Sigmoid colon (tissue), 7 donors: Measurements from ENCODE around the gene GSTP1. TPM values are rescaled to one million over a fixed set of nuclear protein-coding genes. Genes with fewer than 3 reads are reported as not detected.
A peak's percentile ranks its signal among the peaks of the same experiment; 100 is the strongest.

ENCODE experiments used
- DNase-seq: peaks from one replicate; pipeline ENCODE4 v3.0.0-alpha.2; 2019
- H3K27ac ChIP-seq, 4 donors: fragments of 200-600 bp; sonication (generic); one replicate each; pipeline ENCODE4 v1.5.1; 2016 to 2019; ENCODE audit warnings: mild to moderate bottlenecking in 1 of 4
- H3K27me3 ChIP-seq, 3 donors: fragments of 200-600 bp; sonication (generic); one replicate each; pipeline ENCODE4 v1.5.1; 2019; ENCODE audit warnings: mild to moderate bottlenecking in 1 of 3
- H3K36me3 ChIP-seq, 4 donors: fragments of 200-600 bp; sonication (generic); one replicate each; pipeline ENCODE4 v1.5.1; 2016 to 2019
- H3K4me1 ChIP-seq, 4 donors: fragments of 200-600 bp; sonication (generic); one replicate each; pipeline ENCODE4 v1.5.1; 2017 to 2019
- H3K4me3 ChIP-seq, 4 donors: fragments of 200-600 bp; sonication (generic); one replicate each; pipeline ENCODE4 v1.5.1; 2017 to 2019; ENCODE audit warnings: mild to moderate bottlenecking in 2 of 4, moderate library complexity in 1 of 4
- H3K9me3 ChIP-seq, 4 donors: fragments of 200-600 bp in 3 of 4; sonication (generic) in 3 of 4; one replicate each; pipeline versions ENCODE4 v1.5.1 to v1.6.1; 2013 to 2019
- CTCF ChIP-seq, 4 experiments: fragments of 450-650 bp in 3 of 4; fragments of 200-600 bp in 1 of 4; IDR thresholded peaks; one replicate each; pipeline ENCODE4 v1.5.1; 2016 to 2019; ENCODE audit warnings: antibody characterized with exemption in 4 of 4, mild to moderate bottlenecking in 3 of 4, moderate library complexity in 2 of 4
- EP300 ChIP-seq, 4 donors: sonication (generic); formaldehyde crosslinking; IDR thresholded peaks; one replicate each; pipeline ENCODE4 v1.6.1; 2017; ENCODE audit warnings: antibody characterized with exemption in 4 of 4
- POLR2A ChIP-seq, 2 donors: fragments of 450-650 bp; IDR thresholded peaks; one replicate each; pipeline ENCODE4 v1.6.1; 2016; ENCODE audit warnings: antibody characterized with exemption in 2 of 2, mild to moderate bottlenecking in 2 of 2, moderate library complexity in 2 of 2
- POLR2AphosphoS5 ChIP-seq, 4 donors: sonication (generic); formaldehyde crosslinking; IDR thresholded peaks; one replicate each; pipeline ENCODE4 v1.6.1; 2017; ENCODE audit warnings: antibody characterized with exemption in 4 of 4
- WGBS, 2 donors: extraction: QIAGEN DNeasy Blood & Tissue Kit; methylation state at CpG; one replicate each; pipeline ENCODE4 v1.1.7; 2013; 5-methylcytosine and 5-hydroxymethylcytosine counted together
- intact Hi-C: fragments of 100-400 bp; cut with DNase I; formaldehyde crosslinking; loops from one replicate; pipeline ENCODE4 v1.15.1; 2023
- polyA plus RNA-seq, 3 donors: library from polyadenylated mRNA; stranded (reverse); fragments of 200-250 nt; gene quantifications; one replicate each; pipeline ENCODE4 v1.2.3, GENCODE V29; 2013
- total RNA-seq, 4 donors: library from RNA; depleted of rRNA; stranded (reverse); fragments of >200 nt; gene quantifications; one replicate each; pipeline ENCODE4 v1.1.0, GENCODE V29; 2016
- donor health status: healthy with polysubstance abuse.
- donor health status: Bipolar disorder and iron deficiency.
- donor health status: healthy.

Gene GSTP1
- total and polyA plus RNA-seq, 7 donors: 349 to 717 (median 584) TPM

DNA sequence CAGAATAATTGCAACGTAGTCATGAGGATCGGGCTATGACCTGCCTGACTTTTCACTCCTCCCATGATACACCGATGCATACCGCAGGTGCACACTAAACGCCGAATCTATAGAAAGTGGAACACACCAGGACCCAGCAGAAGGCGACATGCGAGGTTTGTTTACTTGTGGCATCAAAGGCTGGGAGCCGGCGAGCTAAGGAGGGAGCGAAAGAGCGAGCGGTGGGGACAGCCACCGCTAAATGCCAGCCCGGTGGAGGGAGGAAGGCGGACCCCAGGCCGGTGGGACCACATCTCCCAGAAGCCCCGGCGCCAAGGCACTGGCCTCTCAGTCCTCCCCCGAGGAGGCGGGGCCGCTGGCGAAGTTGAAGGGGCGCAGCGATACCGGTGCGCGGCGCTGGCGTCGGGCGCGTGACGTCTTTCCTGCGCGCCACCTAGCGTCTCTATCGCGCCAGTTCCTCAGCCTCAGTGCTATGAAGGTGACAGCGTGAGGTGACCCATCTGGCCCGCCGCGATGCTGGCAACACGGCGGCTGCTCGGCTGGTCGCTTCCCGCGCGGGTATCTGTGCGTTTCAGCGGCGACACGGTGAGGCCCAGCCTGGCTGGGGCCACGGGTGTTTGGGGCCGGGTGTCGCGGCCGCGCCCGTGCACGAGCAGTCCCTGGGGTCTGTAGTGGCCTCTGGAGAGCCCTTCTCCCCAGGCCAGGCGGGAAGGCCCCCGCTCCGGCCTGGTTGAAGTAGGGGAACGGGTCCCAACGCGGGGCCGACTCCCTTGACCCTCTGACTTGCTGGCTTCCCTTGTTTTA lies 23.1 kb downstream of the GSTP1 start, which contains the start of gene NDUFV1:
NDUFV1 (plus strand) TSS at position 445 of the 804 bp plus-strand sequence; CDS start at position 514, 69 bp downstream.
- Histone ChIP-seq H3K4me3 (peak within 1 kb of the TSS; percentile 86 to 100 (median 94)), H3K4me1 (peaks cover 0 to 20% (median 19%) of the 10 kb centered on the region in 4 donors), H3K36me3 (peaks cover 13 to 36% (median 20%) of the 10 kb centered on the region in 4 donors), H3K27ac (peak within 1 kb of the TSS; percentile 85 to 94 (median 88)), H3K27me3 (no peaks in the 10 kb centered on the region), H3K9me3 (no peaks in the 10 kb centered on the region)
- intact Hi-C loops: loop anchor here (1.0 to 2.0 kb wide), 3 partner anchors 22 to 34 kb away; no protein-coding TSS in a partner anchor
- WGBS, 2 donors: 0 to 1% methylated on average over 69 of the region's 69 CpGs
- TF ChIP-seq POLR2AphosphoS5 (IDR thresholded peaks at IDR 0.05): peak; percentile 79 to 93 (median 90)
- peak; percentile 55 to 77 (median 58) for TF ChIP-seq CTCF (IDR thresholded peaks at IDR 0.05)
- peak; percentile 54 to 63 for TF ChIP-seq POLR2A (IDR thresholded peaks at IDR 0.05)
- TF ChIP-seq EP300 (IDR thresholded peaks at IDR 0.05): peak in 1 of 4 donors; percentile 33
- peak; percentile 98 for DNase-seq

- H3K27me3 ChIP-seq: no peaks in the 10 kb centered on the region
- peaks cover 0 to 20% (median 19%) of the 10 kb centered on the region in 4 donors for H3K4me1 ChIP-seq
- DNase-seq: no peak
- H3K27ac ChIP-seq: peak overlapping the region in 3 of 4 donors; percentile 88 to 94 (median 88)
- H3K4me3 ChIP-seq: peak overlapping the region; percentile 86 to 100 (median 94)
- no peaks in the 10 kb centered on the region for H3K9me3 ChIP-seq
- intact Hi-C loops: loop anchor here (2.0 kb wide), 1 partner anchor 23 kb away; no protein-coding TSS in a partner anchor
- H3K36me3 ChIP-seq: peaks cover 17 to 44% (median 28%) of the 10 kb centered on the region in 4 donors
- WGBS, 2 donors: 15 to 48% methylated on average over 9 of the region's 9 CpGs
- no peak for TF ChIP-seq CTCF (IDR thresholded peaks at IDR 0.05)
- no peak for TF ChIP-seq POLR2AphosphoS5 (IDR thresholded peaks at IDR 0.05)
- TF ChIP-seq EP300 (IDR thresholded peaks at IDR 0.05): no peak
- TF ChIP-seq POLR2A (IDR thresholded peaks at IDR 0.05): no peak
These were observed 23.9 kb downstream of the GSTP1 start for GRCh38 chr11:67607507-67607906.

- H3K4me3 ChIP-seq: no peak overlapping the region
- peaks cover 20 to 53% (median 30%) of the 10 kb centered on the region in 4 donors for H3K36me3 ChIP-seq
- H3K27me3 ChIP-seq: no peaks in the 10 kb centered on the region
- intact Hi-C loops: no loop called here
- H3K9me3 ChIP-seq: no peaks in the 10 kb centered on the region
- H3K27ac ChIP-seq: no peak overlapping the region
- no peak for TF ChIP-seq CTCF (IDR thresholded peaks at IDR 0.05)
- no peak for TF ChIP-seq POLR2AphosphoS5 (IDR thresholded peaks at IDR 0.05)
- TF ChIP-seq EP300 (IDR thresholded peaks at IDR 0.05): no peak
- no peak for TF ChIP-seq POLR2A (IDR thresholded peaks at IDR 0.05)
- H3K4me1 ChIP-seq: peaks cover 0 to 20% (median 19%) of the 10 kb centered on the region in 4 donors
- DNase-seq: no peak
- WGBS, 2 donors: 94 to 96% methylated on average over 8 of the region's 8 CpGs
These were observed 24.9 kb downstream of the GSTP1 start for GRCh38 chr11:67608486-67608885.

DNA sequence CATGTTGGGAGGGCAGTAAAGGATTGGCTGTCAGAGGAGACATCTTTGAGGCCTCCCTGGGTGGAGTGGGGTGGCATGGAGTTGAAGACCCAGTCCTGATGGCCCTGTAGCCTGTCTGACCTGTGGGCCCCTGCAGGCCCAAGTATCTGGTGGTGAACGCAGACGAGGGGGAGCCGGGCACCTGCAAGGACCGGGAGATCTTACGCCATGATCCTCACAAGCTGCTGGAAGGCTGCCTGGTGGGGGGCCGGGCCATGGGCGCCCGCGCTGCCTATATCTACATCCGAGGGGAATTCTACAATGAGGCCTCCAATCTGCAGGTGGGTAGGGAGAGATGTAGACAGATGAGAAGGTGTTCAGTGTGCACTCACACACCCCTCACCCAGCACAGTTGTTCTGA lies 25.7 kb downstream of the GSTP1 start:
- Histone ChIP-seq H3K9me3 (no peaks in the 10 kb centered on the region), H3K4me1 (peaks cover 0 to 28% (median 27%) of the 10 kb centered on the region in 4 donors), H3K27ac (no peak overlapping the region), H3K27me3 (peaks cover 0 to 2% (median under 1%) of the 10 kb centered on the region in 3 donors), H3K4me3 (no peak overlapping the region), H3K36me3 (peaks cover 20 to 53% (median 30%) of the 10 kb centered on the region in 4 donors)
- DNase-seq: no peak
- intact Hi-C loops: no loop called here
- no peak for TF ChIP-seq CTCF (IDR thresholded peaks at IDR 0.05)
- no peak for TF ChIP-seq EP300 (IDR thresholded peaks at IDR 0.05)
- no peak for TF ChIP-seq POLR2A (IDR thresholded peaks at IDR 0.05)
- TF ChIP-seq POLR2AphosphoS5 (IDR thresholded peaks at IDR 0.05): no peak
- WGBS, 2 donors: 92 to 93% methylated on average over 10 of the region's 10 CpGs
